Transverse colon (tissue), 3 donors: ENCODE results near the gene SSH2.
"Not testable (repeated sequence)": the region's sequence is repeated elsewhere in the genome, so short reads cannot be mapped to it uniquely, and the experiment has no call there.

Experiments
- CTCF ChIP-seq, 5 experiments: fragments of 200-600 bp in 3 of 5; fragments of 450-650 bp in 2 of 5; sonication (generic) in 3 of 5; IDR thresholded peaks; 1 replicate in 2 of 5; 2 replicates in 3 of 5; pipeline ENCODE4 v1.5.1; 2016 to 2017; ENCODE audit warnings: antibody characterized with exemption in 5 of 5, inconsistent platforms in 3 of 5, mild to moderate bottlenecking in 2 of 5, moderate library complexity in 1 of 5
- POLR2A ChIP-seq: fragments of 450-650 bp; IDR thresholded peaks from one replicate; pipeline ENCODE4 v1.6.1; 2016; ENCODE audit warnings: antibody characterized with exemption, mild to moderate bottlenecking, moderate library complexity

GRCh38 chr17:29864123-29864522 is 65.9 kb downstream of the SSH2 start:
- TF ChIP-seq CTCF (IDR thresholded peaks at IDR 0.05); POLR2A: not testable (repeated sequence)
